Neuronal stem cell (in vitro differentiated cells): ENCODE data around the gene ST6GAL1.

Experiments used
- DNase-seq: peaks from one replicate; pipeline ENCODE4 v3.0.0-alpha.2; 2013; ENCODE audit warnings: low spot score
- H2AFZ ChIP-seq: one replicate; pipeline ENCODE4 v1.6.1; 2013; ENCODE audit warnings: mild to moderate bottlenecking, low read length, inconsistent platforms
- H2AK5ac ChIP-seq: 2 replicates; pipeline ENCODE4 v1.6.1; 2013; ENCODE audit warnings: low read depth, mild to moderate bottlenecking, inconsistent platforms, low read length, moderate library complexity, mixed read lengths
- H2BK120ac ChIP-seq: 2 replicates; pipeline ENCODE4 v1.6.1; 2013; ENCODE audit warnings: low read depth, mild to moderate bottlenecking, inconsistent platforms, low read length, moderate library complexity, mixed read lengths
- H2BK12ac ChIP-seq: one replicate; pipeline ENCODE4 v1.6.1; 2013; ENCODE audit warnings: low read length, inconsistent platforms
- H2BK15ac ChIP-seq: 2 replicates; pipeline ENCODE4 v1.6.1; 2013; ENCODE audit warnings: mild to moderate bottlenecking, low read length, inconsistent platforms, mixed read lengths
- H2BK5ac ChIP-seq: one replicate; pipeline ENCODE4 v1.6.1; 2013; ENCODE audit warnings: inconsistent platforms, mild to moderate bottlenecking, low read length, moderate library complexity
- H3K14ac ChIP-seq: one replicate; pipeline ENCODE4 v1.6.1; 2013; ENCODE audit warnings: low read length, inconsistent platforms
- H3K18ac ChIP-seq: 2 replicates; pipeline ENCODE4 v1.6.1; 2013; ENCODE audit warnings: low read length, inconsistent platforms
- H3K23ac ChIP-seq: 2 replicates; pipeline ENCODE4 v1.6.1; 2013; ENCODE audit warnings: low read depth, mild to moderate bottlenecking, mixed read lengths, low read length, inconsistent platforms; ENCODE audit not compliant: poor library complexity
- H3K27ac ChIP-seq: replicated peaks from 3 replicates; pipeline ENCODE4 v1.5.1; 2013; ENCODE audit warnings: low read length, inconsistent platforms
- H3K27me3 ChIP-seq, 3 experiments: 2 replicates each; pipeline ENCODE4 v1.6.1; 2013; ENCODE audit warnings: low read length in 3 of 3, mild to moderate bottlenecking in 2 of 3, inconsistent platforms in 1 of 3, low read depth in 1 of 3, mixed read lengths in 1 of 3, moderate library complexity in 1 of 3; ENCODE audit not compliant: control insufficient read depth in 3 of 3, insufficient read depth in 3 of 3
- H3K36me3 ChIP-seq, 2 donors: replicated peaks in 1 of 2; 2 replicates each; pipeline ENCODE4 v1.6.1; 2013; ENCODE audit warnings: low read length in 2 of 2; ENCODE audit not compliant: control insufficient read depth in 2 of 2, insufficient read depth in 2 of 2
- H3K4ac ChIP-seq: 2 replicates; pipeline ENCODE4 v1.6.1; 2013; ENCODE audit warnings: inconsistent platforms, mild to moderate bottlenecking, low read length, moderate library complexity
- H3K4me1 ChIP-seq, 2 donors: 1 replicate in 1 of 2; 2 replicates in 1 of 2; pipeline ENCODE4 v1.6.1; 2013; ENCODE audit warnings: low read length in 2 of 2, low read depth in 1 of 2; ENCODE audit not compliant: control insufficient read depth in 2 of 2, insufficient read depth in 1 of 2
- H3K4me2 ChIP-seq: one replicate; pipeline ENCODE4 v1.6.1; 2013; ENCODE audit warnings: mild to moderate bottlenecking, low read length, inconsistent platforms; ENCODE audit not compliant: insufficient read depth, poor library complexity, severe bottlenecking
- H3K4me3 ChIP-seq, 2 donors: 2 replicates each; pipeline ENCODE4 v1.5.1; 2013; ENCODE audit warnings: low read length in 2 of 2, mild to moderate bottlenecking in 2 of 2, inconsistent platforms in 1 of 2, moderate library complexity in 1 of 2
- H3K79me1 ChIP-seq: one replicate; pipeline ENCODE4 v1.6.1; 2013; ENCODE audit warnings: low read depth, mild to moderate bottlenecking, inconsistent platforms, low read length, moderate library complexity
- H3K9ac ChIP-seq: one replicate; pipeline ENCODE4 v1.6.1; 2013; ENCODE audit warnings: mild to moderate bottlenecking, low read depth, low read length, inconsistent platforms; ENCODE audit not compliant: poor library complexity
- H3K9me3 ChIP-seq, 2 donors: replicated peaks in 1 of 2; 2 replicates each; pipeline versions ENCODE3 to v1.6.1; 2013; ENCODE audit warnings: low read length in 2 of 2, mild to moderate bottlenecking in 2 of 2, inconsistent platforms in 1 of 2, low read depth in 1 of 2, mixed read lengths in 1 of 2, moderate library complexity in 1 of 2; ENCODE audit not compliant: control insufficient read depth in 2 of 2, insufficient read depth in 1 of 2
- H4K8ac ChIP-seq: one replicate; pipeline ENCODE4 v1.6.1; 2013; ENCODE audit warnings: low read depth, mild to moderate bottlenecking, inconsistent platforms, low read length, moderate library complexity
- H4K91ac ChIP-seq: one replicate; pipeline ENCODE4 v1.6.1; 2013; ENCODE audit warnings: low read length, low read depth, mild to moderate bottlenecking, inconsistent platforms; ENCODE audit not compliant: poor library complexity
- WGBS, 2 donors: extraction: QIAGEN DNeasy Blood & Tissue Kit; methylation state at CpG; one replicate each; pipeline ENCODE4 v1.1.7; 2013; ENCODE audit warnings: missing lambda C conversion rate in 2 of 2, mixed read lengths in 1 of 2; ENCODE audit not compliant: insufficient read length in 2 of 2, insufficient replicate concordance in 1 of 2; ENCODE audit errors: extremely low coverage in 2 of 2; 5-methylcytosine and 5-hydroxymethylcytosine counted together

The ST6GAL1 gene

DNA sequence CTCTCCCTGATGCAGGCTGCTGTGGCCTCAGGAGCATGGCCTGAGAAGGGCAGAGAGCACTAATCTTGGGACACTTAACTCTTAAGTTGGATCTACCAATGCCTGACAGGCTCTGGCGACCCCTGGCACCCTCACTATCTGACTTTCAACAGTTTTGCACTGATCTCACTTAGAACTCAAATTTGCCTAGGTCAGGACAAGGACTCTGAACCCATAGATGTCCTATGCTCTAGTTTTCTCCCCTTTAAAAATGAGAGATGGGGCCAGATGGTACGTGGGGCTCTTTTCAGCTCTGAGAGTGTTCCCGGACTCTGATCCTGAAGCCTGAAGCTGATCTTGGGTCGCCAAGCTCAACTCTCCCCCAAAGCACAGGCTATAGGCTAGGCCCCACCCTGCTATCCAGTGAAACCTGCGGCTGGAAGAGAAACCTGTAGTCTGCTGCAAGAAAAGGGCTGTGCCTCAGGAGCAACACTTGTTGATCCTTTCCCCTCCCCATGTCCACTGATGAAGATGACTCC, 143.3 kb downstream of the ST6GAL1 start:
- no peak overlapping the region for H3K14ac ChIP-seq
- no peak overlapping the region for H2AK5ac ChIP-seq
- H3K4me1 ChIP-seq = peaks cover 0 to 7% of the 10 kb centered on the region in 2 donors
- no peak overlapping the region for H2BK5ac ChIP-seq
- no peaks in the 10 kb centered on the region for H3K27me3 ChIP-seq
- no peak overlapping the region for H2BK120ac ChIP-seq
- H3K4me3 ChIP-seq = no peak overlapping the region
- H2AFZ ChIP-seq = no peak overlapping the region
- no peak for DNase-seq
- no CpG with 5 or more reads among the region's 5 CpGs for WGBS, 2 donors
- H4K8ac ChIP-seq = no peak overlapping the region
- H3K9ac ChIP-seq = no peak overlapping the region
- H3K9me3 ChIP-seq = no peaks in the 10 kb centered on the region
- no peaks in the 10 kb centered on the region for H3K79me1 ChIP-seq
- H2BK15ac ChIP-seq = no peak overlapping the region
- no peak overlapping the region for H3K27ac ChIP-seq
- no peak overlapping the region for H2BK12ac ChIP-seq
- H3K18ac ChIP-seq = no peak overlapping the region
- no peak overlapping the region for H3K4me2 ChIP-seq
- no peak overlapping the region for H3K23ac ChIP-seq
- H3K4ac ChIP-seq = no peak overlapping the region
- peaks cover 22 to 29% of the 10 kb centered on the region in 2 donors for H3K36me3 ChIP-seq
- H4K91ac ChIP-seq = no peak overlapping the region

DNA sequence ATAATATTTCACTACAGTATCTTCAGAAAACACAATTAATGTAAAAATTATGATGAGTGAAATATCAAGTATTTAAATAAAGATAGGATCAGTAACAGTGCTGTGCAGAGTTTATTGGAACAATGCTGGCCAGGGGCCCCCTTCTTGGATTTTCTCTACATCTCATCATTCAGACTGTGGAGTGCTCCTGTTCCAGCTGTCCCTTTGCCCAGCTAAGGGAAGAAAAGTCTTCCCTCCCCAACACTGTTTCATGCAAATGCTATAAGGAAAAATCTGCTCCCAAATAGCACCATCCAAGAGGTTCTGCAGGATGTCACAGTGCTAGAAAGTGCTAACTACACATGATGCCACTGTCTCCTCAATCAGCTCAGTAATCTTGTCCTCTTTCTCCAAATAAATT, 144.5 kb downstream of the ST6GAL1 start:
- no peak overlapping the region for H2BK120ac ChIP-seq
- H2AFZ ChIP-seq = no peak overlapping the region
- H3K79me1 ChIP-seq = no peaks in the 10 kb centered on the region
- no peak overlapping the region for H4K91ac ChIP-seq
- H3K9me3 ChIP-seq = no peaks in the 10 kb centered on the region
- H2BK12ac ChIP-seq = no peak overlapping the region
- H2BK5ac ChIP-seq = no peak overlapping the region
- DNase-seq = no peak
- H2AK5ac ChIP-seq = no peak overlapping the region
- H3K4me3 ChIP-seq = no peak overlapping the region
- no peak overlapping the region for H4K8ac ChIP-seq
- H3K4me1 ChIP-seq = peaks cover 0 to 7% of the 10 kb centered on the region in 2 donors
- H3K9ac ChIP-seq = no peak overlapping the region
- H3K18ac ChIP-seq = no peak overlapping the region
- no peak overlapping the region for H3K4ac ChIP-seq
- no peak overlapping the region for H3K23ac ChIP-seq
- H2BK15ac ChIP-seq = no peak overlapping the region
- no peak overlapping the region for H3K4me2 ChIP-seq
- H3K27me3 ChIP-seq = no peaks in the 10 kb centered on the region
- H3K14ac ChIP-seq = no peak overlapping the region
- peaks cover 22 to 25% of the 10 kb centered on the region in 2 donors for H3K36me3 ChIP-seq
- no peak overlapping the region for H3K27ac ChIP-seq

DNA sequence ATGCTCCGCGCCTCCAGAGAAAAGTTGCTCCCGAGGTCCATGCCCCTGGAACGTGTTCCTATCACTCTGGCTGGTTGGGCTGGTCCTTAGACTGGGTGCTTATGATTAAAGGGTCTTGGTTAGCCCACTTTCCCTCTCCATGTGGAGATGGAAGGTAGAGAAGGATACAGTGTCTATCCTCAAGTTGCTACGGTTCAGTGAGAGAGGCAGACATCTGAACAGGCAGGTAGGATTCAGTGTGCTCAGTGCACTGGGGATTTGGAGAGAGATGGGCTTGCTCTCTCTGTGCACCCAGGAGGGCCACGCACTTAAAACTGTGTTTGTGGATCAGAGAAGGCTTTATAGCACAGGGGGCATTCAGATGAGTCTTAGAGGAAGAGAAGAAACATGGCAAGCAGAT, 146.0 kb downstream of the ST6GAL1 start:
- Histone ChIP-seq H3K9me3 (no peaks in the 10 kb centered on the region), H2BK12ac (no peak overlapping the region), H3K18ac (no peak overlapping the region), H2BK15ac (no peak overlapping the region), H3K4me2 (no peak overlapping the region), H4K91ac (no peak overlapping the region), H4K8ac (no peak overlapping the region), H2AK5ac (no peak overlapping the region), H3K36me3 (peaks cover 22 to 25% of the 10 kb centered on the region in 2 donors), H3K9ac (no peak overlapping the region), H3K27ac (no peak overlapping the region), H3K79me1 (no peaks in the 10 kb centered on the region), H3K4me3 (no peak overlapping the region), H3K23ac (no peak overlapping the region), H3K27me3 (no peaks in the 10 kb centered on the region), H3K4ac (no peak overlapping the region), H3K14ac (no peak overlapping the region), H2BK5ac (no peak overlapping the region), H2BK120ac (no peak overlapping the region), H3K4me1 (peaks cover 0 to 7% of the 10 kb centered on the region in 2 donors), H2AFZ (no peak overlapping the region)
- WGBS, 2 donors = no CpG with 5 or more reads among the region's 6 CpGs
- no peak for DNase-seq

DNA sequence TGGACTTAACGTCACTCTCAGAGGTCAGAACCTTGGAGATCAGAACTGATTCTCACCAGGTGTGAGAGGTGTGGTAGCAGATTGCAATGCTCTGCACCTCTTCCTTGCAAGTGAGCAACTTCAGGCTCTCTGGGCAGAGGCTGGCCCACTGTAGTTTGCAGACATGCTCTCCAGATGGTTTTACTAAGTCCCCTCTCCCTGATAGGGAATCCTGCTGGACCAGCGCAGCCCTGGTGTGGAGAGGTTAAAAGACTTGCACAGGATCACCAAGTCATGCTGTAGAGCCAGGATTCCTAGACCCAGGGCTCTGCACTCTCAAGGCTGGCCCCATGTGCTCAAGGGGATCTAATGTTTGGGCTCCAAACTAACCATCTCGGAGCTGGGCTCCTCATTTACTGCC, 146.8 kb downstream of the ST6GAL1 start:
- H3K9me3 ChIP-seq = no peaks in the 10 kb centered on the region
- H3K36me3 ChIP-seq = peaks cover 22 to 25% of the 10 kb centered on the region in 2 donors
- no peak overlapping the region for H2AFZ ChIP-seq
- H2BK15ac ChIP-seq = no peak overlapping the region
- no peaks in the 10 kb centered on the region for H3K27me3 ChIP-seq
- H3K9ac ChIP-seq = no peak overlapping the region
- no peak overlapping the region for H3K4me2 ChIP-seq
- no peak for DNase-seq
- no peak overlapping the region for H3K23ac ChIP-seq
- H3K79me1 ChIP-seq = no peaks in the 10 kb centered on the region
- H4K8ac ChIP-seq = no peak overlapping the region
- H2BK5ac ChIP-seq = no peak overlapping the region
- no peak overlapping the region for H2BK120ac ChIP-seq
- H3K18ac ChIP-seq = no peak overlapping the region
- H3K14ac ChIP-seq = no peak overlapping the region
- H3K4ac ChIP-seq = no peak overlapping the region
- no CpG with 5 or more reads among the region's 3 CpGs for WGBS, 2 donors
- H2AK5ac ChIP-seq = no peak overlapping the region
- peaks cover 0 to 6% of the 10 kb centered on the region in 2 donors for H3K4me1 ChIP-seq
- no peak overlapping the region for H4K91ac ChIP-seq
- H3K27ac ChIP-seq = no peak overlapping the region
- no peak overlapping the region for H2BK12ac ChIP-seq
- H3K4me3 ChIP-seq = no peak overlapping the region
